Activated CD8-positive, alpha-beta T cell treated with anti-CD3 and anti-CD28 coated beads for 36 hours (primary cell): Measurements from ENCODE around the gene CCDC185. TPM values are rescaled to one million over a fixed set of nuclear protein-coding genes. Genes with fewer than 3 reads are reported as not detected.
"Not testable (repeated sequence)": the region's sequence is repeated elsewhere in the genome, so short reads cannot be mapped to it uniquely, and the experiment has no call there.

Source experiments
- ATAC-seq: fragments of 200-7000 bp; cut with Tn5 transposase; one replicate; pipeline ENCODE4 v1.10.0; 2021; ENCODE audit warnings: mild to moderate bottlenecking, moderate library complexity
- CTCF ChIA-PET: fragments of 350-600 bp; sonication (Branson Sonifier 250); formaldehyde crosslinking; loops from one replicate; lab custom pipeline; 2021; ENCODE audit warnings: antibody characterized with exemption; lab: Charles Lee
- POLR2A ChIA-PET: fragments of 350-600 bp; sonication (Branson Sonifier 250); formaldehyde crosslinking; loops from one replicate; lab custom pipeline; 2021; ENCODE audit warnings: antibody characterized with exemption; lab: Charles Lee
- DNase-seq: peaks from one replicate; pipeline ENCODE4 v3.0.0-alpha.2; 2020
- H3K27ac Mint-ChIP-seq: one replicate; pipeline ENCODE4 v1.8.0; 2021; ENCODE audit warnings: mild to moderate bottlenecking, mixed read lengths
- H3K27me3 Mint-ChIP-seq: one replicate; pipeline ENCODE4 v1.8.0; 2021; ENCODE audit warnings: mixed read lengths
- H3K36me3 Mint-ChIP-seq: one replicate; pipeline ENCODE4 v1.8.0; 2021; ENCODE audit warnings: low read depth, mixed read lengths
- H3K4me1 Mint-ChIP-seq: one replicate; pipeline ENCODE4 v1.8.0; 2021; ENCODE audit warnings: low read depth, mixed read lengths
- H3K4me3 Mint-ChIP-seq: one replicate; pipeline ENCODE4 v1.8.0; 2021; ENCODE audit warnings: mild to moderate bottlenecking, moderate library complexity, mixed read lengths
- H3K9me3 Mint-ChIP-seq: one replicate; pipeline ENCODE4 v1.8.0; 2021; ENCODE audit warnings: mixed read lengths
- CTCF ChIP-seq: fragments of 200-600 bp; IDR thresholded peaks from one replicate; pipeline ENCODE4 v1.8.0; 2022; ENCODE audit warnings: antibody characterized with exemption, mild to moderate bottlenecking
- intact Hi-C: fragments of 100-400 bp; cut with micrococcal nuclease; formaldehyde crosslinking; loops from one replicate; pipeline ENCODE4 v1.10.0; 2022
- total RNA-seq, 2 experiments: library from RNA; stranded (reverse); gene quantifications; one replicate each; pipeline ENCODE4 v1.2.3, GENCODE V29; 2021

CCDC185 gene
- total RNA-seq, 2 experiments from 2014 or later = not detected

DNA sequence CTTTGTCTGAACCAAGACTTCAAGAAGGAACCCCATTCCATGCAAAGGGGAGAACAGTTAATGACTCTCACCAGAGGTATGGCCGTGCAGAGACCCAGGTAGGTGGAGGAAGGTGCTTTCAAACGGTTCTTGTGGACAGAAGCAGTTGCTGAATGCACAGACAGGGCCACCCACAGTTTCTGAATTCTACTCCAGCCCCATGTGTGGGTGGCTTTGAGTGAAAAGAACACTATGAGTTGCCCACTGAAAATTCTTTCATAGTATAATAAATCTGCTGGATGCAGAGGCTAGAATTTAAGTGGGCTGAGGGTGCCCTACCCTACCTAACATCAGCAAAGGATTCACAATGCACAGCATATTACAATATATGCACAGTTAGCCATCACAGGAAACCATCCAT, 7.2 kb upstream of the CCDC185 start:
- intact Hi-C loops = no loop called here
- H3K27me3 Mint-ChIP-seq = no peaks in the 10 kb centered on the region
- TF ChIP-seq CTCF = no peak
- no peaks in the 10 kb centered on the region for H3K4me1 Mint-ChIP-seq
- no peak overlapping the region for H3K4me3 Mint-ChIP-seq
- ChIA-PET CTCF (no interaction called here), POLR2A (no interaction called here)
- H3K36me3 Mint-ChIP-seq = no peaks in the 10 kb centered on the region
- no peaks in the 10 kb centered on the region for H3K9me3 Mint-ChIP-seq
- no peak overlapping the region for H3K27ac Mint-ChIP-seq
- ATAC-seq (no peak), DNase-seq (no peak)

DNA sequence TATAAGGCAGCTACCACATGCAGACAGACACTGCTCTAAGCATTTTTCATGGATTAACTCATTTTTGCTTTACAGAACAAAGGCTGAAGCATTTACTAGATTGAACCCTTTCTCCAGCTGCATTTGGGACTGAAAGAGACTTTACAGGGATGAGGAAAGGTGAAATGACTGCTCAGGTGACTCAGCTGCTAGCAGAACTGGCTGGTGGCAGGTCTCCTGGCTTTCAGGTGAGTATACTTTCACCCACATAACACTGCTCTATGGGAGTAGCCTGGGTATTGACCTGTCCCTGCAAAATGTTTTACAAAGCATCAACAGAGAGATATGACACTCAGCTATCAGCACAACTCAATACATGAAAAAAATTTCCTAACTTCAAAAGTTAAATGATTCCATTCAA, 2.6 kb upstream of the CCDC185 start:
- POLR2A ChIA-PET = no interaction called here
- TF ChIP-seq CTCF = no peak
- Mint-ChIP-seq H3K4me1 (no peaks in the 10 kb centered on the region), H3K27me3 (peaks cover 20% of the 10 kb centered on the region), H3K36me3 (no peaks in the 10 kb centered on the region), H3K27ac (no peak overlapping the region), H3K9me3 (no peaks in the 10 kb centered on the region), H3K4me3 (no peak overlapping the region)
- intact Hi-C loops = no loop called here
- CTCF ChIA-PET = no interaction called here
- ATAC-seq (no peak), DNase-seq (no peak)

- POLR2A ChIA-PET = no interaction called here
- Mint-ChIP-seq H3K36me3 (no peaks in the 10 kb centered on the region), H3K4me3 (no peak overlapping the region), H3K4me1 (no peaks in the 10 kb centered on the region), H3K27ac (no peak overlapping the region), H3K27me3 (peaks cover 20% of the 10 kb centered on the region), H3K9me3 (no peaks in the 10 kb centered on the region)
- ATAC-seq (no peak), DNase-seq (no peak)
- intact Hi-C loops = no loop called here
- CTCF ChIA-PET = interaction anchor here (1.2 kb wide), 1 partner anchor 270 kb away, joined by 4 read pairs; no protein-coding TSS in a partner anchor
- TF ChIP-seq CTCF = no peak
Measured at GRCh38 chr1:223394242-223394641, 1.0 kb downstream of the CCDC185 start.

DNA sequence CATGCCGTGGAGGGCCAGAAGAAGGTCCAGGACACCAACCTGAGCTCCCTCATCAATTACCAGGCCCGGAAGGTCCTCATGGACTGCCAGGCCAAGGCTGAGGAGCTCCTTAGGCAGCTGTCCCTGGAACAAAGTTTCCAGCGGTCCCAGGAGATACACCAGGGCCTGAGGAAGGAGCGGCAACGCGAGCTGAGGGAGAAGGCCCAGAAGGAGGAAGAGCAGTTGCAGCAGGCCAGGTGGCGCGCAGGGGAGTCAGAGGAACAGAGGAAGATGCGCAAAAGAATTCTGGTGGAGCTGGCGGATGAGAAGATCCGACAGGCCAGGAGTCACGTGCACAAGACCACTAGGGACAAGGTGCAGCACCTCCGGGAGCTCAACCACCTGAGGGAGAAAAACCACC, 1.5 kb downstream of the CCDC185 start:
- intact Hi-C loops = no loop called here
- DNase-seq = no peak
- TF ChIP-seq CTCF = no peak
- Mint-ChIP-seq H3K4me3 (no peak overlapping the region), H3K27me3 (peaks cover 20% of the 10 kb centered on the region), H3K36me3 (no peaks in the 10 kb centered on the region), H3K9me3 (no peaks in the 10 kb centered on the region), H3K4me1 (no peaks in the 10 kb centered on the region), H3K27ac (no peak overlapping the region)
- POLR2A ChIA-PET = no interaction called here
- no peak for ATAC-seq
- CTCF ChIA-PET = interaction anchor here (1.2 kb wide), 1 partner anchor 271 kb away, joined by 4 read pairs; no protein-coding TSS in a partner anchor

GRCh38 chr1:223399393-223399792, 6.2 kb downstream of the CCDC185 start:
- H3K27ac Mint-ChIP-seq, H3K4me3 Mint-ChIP-seq, ATAC-seq, H3K9me3 Mint-ChIP-seq, DNase-seq, H3K27me3 Mint-ChIP-seq, H3K36me3 Mint-ChIP-seq, POLR2A ChIA-PET, intact Hi-C loops, CTCF ChIA-PET: not testable (repeated sequence)
- peaks cover 18% of the 10 kb centered on the region for H3K4me1 Mint-ChIP-seq
